NCI-H146 treated with DMSO at 0.1 percent for 48 hours (cell line): Measurements from ENCODE around the gene MTFR2.
"Not testable (repeated sequence)": the region's sequence is repeated elsewhere in the genome, so short reads cannot be mapped to it uniquely, and the experiment has no call there.

Source experiments
- DNase-seq: peaks from one replicate; lab custom pipeline; 2025; ENCODE audit not compliant: unreplicated experiment; lab: John Stamatoyannopoulos, UW

Gene MTFR2

DNA sequence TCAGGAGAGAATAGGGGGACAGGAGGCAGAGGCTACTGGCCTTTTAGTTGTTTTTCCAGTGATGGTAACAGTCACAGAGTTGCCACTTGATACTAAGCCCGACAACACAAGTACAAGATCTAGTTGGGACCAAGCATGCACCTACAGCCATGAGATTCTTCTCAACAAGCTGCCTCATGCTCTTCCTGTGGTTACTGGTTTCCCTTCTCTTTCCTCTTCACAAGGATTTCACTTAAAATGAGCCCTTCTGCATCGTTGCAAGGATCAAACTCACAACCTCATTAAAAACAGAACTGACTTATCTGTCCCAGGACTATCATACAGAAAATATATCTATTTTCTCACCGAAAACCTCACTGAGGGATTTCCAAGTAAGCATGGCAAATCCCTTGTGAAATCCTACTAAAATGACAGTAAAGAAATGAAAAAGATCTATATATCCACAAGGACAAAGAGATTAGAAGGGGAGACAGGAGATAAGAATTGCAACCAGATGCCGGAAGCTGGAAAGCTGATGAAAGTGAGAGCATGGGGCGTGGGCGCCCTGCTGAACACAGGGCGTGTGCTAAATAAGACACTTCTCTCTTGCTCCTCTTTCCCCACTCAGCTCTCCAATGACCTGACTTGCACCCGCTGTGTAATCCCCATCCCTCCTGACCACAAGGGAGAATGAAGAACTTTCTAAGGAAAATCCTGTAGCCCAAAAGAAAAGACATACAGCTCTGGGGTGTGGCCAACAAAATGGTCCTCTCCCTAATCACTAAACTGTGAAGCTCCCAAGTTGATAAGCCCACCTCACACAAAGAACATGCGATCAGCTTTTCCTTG, 13.4 kb downstream of the MTFR2 start:
- DNase-seq = no peak

DNA sequence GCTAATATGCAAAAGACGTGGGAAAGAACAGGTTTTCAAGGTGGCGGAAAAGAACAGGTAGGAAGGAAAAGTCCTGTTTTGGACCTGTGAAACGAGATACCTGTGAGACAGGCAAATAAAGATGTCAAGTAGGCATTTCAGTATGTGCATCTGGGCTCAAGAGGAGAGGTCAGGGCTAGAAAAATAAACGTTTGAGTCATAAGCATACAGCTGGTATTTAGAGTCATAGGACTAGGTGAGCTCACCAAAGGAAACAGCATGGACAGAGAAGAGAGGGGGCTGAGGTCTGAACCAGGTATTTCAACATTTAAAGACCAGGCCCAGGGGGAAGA, 14.9 kb downstream of the MTFR2 start:
- DNase-seq = no peak

DNA sequence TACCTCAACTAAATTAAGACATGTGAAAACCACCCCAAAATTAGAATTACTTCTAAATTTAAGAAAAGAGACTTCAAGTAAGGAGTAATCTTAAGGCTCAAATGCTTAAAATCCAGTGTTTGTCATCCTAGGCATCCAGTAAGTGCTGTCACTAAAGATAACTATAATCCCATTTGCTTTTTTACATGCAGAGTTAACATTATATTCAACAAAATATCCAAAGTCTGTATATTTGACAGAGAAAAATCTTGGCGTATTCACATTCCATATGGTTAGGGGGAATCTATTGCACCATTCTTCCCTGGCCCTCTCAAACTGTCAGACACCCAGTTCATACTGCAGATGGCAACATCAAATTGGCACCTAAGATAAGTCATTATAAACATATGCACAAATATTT, 17.4 kb downstream of the MTFR2 start:
- DNase-seq = no peak

DNA sequence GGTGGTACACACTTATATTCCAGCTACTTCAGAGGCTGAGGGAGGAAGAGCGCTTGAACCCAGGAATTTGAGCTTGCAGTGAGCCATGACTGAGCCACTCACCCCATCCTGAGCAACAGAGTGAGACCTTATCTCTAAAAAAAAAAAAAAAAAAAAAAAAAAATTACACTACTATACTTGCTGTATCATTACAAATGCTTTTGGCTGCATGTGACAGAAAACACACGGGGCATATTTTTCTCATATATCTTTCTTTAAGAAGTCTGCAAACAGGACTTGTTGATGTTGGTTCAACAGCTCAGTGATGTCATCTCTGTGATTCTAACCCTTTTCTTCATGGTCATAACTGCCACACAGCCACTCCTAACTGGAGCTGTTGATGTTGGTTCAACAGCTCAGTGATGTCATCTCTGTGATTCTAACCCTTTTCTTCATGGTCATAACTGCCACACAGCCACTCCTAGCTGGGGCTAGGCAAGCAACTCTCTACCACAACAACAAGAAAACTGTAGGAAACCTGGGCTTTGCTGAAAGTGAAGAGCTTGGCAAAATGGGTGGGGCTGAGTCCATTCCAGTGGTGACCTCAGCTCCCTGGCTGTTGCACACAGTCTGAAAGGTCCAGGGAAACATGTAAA, 19.8 kb downstream of the MTFR2 start:
- DNase-seq = no peak

DNA sequence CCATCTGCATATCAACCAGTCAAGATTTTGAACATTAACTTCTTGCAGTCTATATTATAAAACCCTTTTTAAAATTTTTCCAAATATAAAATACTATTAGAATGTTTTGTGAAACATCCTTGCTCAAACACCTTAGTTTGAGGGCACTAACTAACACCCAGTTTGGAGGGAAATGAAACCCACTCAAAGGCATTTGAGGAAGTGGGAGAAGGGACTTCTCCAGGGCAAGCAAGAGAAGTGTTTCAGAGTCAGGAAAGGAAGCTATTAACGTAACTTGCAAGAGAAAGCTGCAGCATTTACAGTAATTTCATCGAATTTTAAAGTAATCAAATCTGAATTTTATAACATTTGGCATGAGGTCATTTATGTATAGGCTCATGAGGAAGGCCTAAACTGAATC, 21.3 kb downstream of the MTFR2 start:
- DNase-seq = no peak

DNA sequence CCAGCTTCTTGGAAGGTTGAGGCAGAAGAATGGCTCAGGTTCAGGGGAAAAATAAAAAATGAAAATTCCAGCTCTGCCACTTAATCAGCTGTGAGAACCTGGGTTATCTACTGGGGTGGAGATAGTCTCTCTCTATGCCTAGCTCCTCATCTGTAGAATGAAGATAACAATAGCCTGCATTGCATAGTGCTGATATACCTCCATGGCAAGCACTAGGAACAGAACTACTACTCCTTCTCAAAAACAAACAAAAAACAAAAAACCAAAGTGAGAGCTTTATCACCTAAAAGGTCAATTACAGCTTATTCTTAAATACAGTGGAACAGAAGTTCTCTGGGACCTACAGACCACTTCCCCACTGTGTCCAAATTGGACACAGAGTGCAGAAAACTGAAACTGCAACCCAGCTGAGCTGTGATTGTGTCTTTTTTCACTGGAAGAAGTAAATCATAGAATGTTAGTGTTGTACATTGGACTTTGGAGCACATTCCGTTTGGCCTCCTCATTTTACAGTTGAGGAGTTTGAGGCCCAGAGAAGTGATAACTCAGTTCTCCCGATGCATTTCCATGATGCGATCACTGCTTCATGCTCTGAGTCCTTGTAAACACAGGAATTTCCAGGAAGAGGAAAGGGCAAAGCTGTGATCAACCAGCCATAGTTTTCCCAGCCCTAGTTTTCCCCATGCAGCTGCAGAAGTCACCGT, 23.3 kb downstream of the MTFR2 start:
- DNase-seq = no peak

DNA sequence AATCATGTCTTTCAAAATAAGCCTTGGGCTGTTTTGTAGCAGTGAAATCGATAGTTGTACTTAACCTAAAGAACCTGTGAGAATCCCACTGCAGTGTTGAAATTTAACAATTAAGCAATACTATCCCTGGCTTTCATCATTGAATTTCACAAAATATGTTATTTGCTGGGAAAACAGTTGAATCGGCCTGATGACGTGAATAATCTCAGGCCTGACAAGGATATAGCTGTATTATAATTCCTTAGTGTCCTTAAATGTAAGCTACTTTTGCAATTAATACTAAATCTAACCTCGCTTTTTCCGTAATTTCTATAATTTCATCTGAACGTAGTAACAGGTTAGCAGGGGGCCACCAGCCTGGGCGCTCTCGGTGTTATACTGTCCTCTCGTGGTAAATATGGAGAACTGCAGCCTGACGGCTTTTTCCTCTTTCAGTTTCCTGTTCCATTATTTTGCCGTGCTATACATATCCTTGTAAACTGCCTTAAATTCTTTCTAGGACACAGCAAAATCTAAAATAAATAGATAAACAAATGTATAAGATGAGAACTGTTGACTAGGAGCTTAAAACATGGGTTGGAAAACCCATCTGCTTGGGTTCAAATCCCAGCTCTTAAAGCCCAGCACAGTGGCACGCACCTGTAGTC, 24.0 kb downstream of the MTFR2 start:
- DNase-seq = peak; percentile 61

DNA sequence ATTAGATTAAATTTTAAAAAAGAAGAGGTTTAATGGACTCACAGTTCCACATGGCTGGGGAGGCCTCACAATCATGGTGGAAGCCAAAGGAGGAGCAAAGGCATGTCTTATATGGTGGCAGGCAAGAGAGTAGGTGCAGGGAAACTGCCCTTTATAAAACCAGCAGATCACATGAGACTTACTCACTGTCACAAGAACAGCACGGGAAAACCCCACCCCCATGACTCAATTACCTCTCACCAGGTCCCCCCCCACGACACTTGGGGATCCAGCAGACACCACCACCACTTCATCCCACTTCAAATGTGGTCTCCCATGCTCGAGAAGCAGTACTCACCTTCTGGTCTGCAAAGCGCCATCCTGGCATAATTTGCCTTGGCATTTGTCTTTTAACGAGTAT, 24.6 kb downstream of the MTFR2 start:
- no peak for DNase-seq

DNA sequence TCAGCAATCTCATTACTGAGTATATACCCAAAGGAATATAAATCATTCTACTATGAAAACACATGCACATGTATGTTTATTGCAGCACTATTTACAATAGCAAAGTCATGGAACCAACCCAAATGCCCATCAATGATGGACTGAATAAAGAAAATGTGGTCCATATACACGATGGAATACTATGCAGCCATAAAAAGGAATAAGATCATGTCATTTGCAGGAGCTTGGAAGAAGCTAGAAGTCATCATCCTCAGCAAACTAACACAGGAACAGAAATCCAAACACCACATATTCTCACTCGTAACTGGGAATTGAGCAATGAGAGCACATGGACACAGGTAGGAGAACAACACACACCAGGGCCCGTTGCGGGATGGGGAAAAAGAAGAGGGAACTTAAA, 25.1 kb downstream of the MTFR2 start:
- not testable (repeated sequence) for DNase-seq

DNA sequence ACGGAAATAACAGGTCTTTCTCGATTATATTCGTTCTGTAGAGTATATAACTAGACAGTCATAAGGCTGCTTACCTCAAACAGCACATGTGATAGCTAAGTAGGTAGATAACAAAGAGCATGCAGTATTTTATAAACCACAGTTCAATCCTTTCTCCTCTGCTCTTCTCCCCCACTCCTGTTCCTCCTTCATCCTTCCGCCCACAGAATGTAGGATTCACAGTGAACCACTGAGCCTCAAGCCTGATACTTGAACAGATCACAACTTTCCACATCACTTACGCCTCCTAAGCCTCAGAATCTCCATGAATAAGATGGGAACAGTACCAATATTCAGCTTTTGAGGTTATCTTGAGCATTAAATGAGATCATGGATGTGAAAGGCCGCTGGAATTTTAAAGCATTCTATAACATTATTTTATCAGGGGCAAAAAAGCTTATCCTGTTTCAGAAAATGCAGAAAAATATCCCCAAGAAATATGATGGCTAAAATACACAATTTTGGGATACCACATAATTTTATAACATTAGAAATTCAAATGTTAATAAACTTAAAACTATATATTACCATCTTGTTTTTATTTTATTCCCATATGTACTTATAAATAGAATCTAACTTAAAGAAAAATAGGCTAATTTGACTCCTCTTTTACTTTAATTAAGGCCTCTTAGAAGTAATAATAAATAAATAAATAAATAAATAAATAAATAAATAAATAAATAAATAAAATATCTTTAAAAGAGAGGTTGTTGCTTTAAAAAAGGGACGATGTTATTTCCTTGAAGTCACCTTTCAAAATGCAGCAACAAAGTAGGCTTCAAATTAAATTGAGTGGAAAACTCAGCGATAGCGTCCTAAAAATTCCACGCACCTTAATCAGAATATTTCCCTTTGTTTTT, 33.4 kb downstream of the MTFR2 start:
- DNase-seq = no peak

DNA sequence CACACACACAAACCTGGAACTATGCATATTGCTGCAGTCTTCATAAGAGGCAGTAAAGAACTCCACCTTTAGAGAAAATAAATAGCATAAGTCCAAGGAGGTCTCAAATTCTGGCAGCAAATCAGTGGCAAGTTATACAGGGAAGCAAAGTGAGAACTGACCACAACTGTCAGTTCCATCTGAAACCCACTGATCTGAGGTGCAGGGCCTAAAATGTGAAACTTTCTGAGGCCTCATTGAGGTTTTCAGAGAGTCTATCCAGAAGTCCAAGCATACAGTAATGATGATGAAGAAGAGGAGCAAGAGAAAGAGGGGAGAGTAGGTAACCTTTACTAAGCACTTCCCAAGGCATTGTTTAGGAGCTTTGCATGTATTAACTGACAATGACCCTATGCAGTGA, 36.3 kb downstream of the MTFR2 start:
- DNase-seq = no peak

DNA sequence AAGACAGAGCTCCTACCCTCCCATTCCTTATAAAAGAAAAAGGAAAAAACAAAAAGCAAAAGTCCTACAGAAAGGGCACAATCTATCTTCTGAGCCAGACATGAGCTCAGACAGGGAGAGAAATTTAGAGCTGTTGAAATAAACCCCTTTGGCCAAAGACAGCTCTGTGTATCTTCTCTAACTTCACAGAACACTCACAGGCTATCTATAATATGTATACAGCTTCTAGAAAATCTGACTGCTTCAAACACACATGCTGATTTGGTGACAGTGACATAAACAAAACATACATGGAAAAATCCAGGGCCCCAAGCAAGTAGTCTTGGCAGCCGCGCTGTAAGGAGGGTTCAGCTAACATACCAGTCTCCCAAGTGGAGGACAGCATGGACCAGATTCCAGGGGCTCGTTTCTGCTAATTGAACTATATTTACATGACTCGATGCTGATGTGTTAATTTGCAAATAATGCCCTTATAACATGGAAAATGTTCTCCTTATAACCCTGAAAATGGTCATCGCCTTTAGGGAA, 37.0 kb downstream of the MTFR2 start:
- DNase-seq = no peak

DNA sequence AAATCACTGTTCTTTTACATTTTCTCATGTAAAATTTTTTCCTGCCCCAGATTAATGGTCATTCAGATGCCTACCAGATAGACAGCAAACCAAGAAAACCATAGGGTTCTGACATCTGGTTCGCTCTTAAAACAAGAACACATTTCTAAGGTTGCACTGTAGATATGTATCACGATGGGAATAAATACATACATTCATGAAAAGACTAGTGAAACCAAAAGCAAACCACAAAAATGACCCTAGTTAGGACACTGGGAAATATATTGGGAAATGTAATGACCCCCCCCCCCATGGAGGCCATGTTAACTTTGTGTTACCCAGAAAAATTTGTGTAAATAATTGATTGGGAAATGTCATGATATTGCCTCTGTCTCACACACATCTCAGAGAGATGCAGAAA, 37.5 kb downstream of the MTFR2 start:
- DNase-seq = no peak

DNA sequence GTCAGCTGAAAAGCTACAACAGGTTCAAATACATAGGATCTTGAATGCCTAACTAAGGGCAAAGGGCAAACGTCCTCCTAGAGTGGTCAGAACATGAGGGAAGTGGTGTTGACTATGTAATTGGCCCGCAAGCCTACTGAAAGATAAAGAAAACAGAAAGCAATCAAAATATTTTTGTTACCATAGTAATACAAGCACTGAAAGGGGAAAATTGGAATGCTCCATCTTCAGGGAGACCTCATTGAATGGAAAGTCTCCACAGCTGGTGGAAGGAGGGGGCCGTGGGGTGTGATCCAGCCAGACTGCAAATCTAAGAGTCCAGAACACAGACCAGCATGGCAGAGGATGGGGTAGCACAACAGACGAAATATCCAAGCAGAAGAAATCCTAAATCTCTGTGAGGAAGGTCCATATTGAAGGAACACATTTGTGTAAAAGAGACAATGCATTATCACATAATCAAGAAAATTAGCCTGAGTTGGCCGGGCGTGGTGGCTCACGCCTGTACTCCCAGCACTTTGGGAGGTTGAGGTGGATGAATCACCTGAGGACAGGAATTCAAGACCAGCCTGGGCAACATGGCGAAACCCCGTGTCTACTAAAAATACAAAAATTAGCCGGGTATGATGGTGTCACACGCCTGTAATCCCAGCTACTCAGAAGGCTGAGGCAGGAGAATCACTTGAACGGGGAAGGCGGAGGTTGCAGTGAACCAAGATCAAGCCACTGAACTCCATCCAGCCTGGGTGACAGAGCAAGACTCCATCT, 39.5 kb downstream of the MTFR2 start:
- DNase-seq = no peak

DNA sequence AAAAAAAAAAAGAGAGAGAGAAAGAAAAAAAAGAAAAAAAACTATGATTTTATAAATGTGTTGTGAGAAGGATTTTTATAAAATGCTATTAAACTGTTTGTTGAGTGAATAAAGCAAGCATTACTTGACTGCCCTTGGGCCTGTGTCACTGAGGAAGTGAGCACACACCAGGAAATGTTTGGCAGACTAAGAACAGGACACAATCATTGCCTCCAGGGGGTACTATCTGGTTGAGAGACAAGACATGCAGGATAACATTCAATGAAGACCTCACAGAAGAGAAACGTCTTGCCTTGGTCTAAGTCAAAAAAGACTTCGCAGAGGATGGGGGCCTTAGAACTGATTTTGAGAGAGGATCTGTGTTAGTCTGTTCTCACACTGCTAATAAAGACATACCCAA, 40.6 kb downstream of the MTFR2 start:
- no peak for DNase-seq

DNA sequence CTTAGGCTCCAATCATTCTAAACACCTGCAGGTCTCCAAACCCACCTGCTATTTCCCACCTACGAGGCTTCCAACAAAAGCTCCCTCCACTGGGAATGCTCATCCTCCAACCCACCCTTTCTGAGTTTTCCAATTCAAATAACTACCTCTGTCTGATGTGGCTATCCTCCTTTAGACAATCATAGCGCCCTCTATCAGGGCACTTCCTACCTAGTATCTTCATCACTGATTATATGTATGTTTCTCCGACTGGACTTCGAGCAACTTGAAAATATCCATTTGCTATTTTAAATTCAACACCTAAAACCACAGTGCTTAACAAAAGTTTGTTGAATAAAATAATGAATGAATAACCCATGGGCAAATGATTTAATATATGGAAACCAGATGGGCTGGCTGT, 41.3 kb downstream of the MTFR2 start:
- no peak for DNase-seq

DNA sequence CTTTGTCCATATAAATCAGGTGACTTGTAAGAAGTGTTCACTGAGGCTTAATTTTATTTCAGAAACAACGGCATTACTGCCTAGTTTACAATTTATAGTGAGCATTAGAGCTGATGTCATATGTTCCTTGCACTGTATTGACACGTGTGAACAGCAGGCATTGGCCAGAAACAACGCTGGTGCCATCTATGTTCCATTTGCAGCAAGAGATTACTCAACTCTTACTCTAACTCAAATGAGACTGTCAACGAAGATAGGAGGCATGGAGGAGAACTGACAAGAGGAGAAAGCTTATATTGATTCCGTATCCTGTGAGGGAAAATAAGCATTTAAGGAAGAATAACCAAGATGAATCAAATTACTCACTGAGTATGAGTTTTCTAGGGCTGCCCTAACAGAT, 48.4 kb downstream of the MTFR2 start:
- DNase-seq = no peak

DNA sequence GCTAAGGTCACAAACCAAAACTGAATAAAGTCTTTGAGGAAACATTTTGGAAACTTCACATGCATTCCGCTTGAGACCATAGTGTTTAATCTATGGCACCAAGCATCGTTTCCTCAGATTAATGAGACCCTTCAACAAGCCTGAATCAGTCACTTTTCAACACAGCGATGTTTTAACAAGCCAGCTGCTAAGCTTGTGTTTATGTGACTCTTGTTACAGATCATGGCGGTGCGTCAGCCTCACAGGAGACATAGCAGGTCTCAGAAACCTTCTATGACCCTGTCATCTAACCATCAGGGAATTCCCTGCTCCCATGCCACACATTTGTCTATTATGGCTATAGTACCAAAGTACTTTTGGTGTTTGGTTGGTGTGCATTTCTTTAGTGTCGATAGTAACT, 57.2 kb downstream of the MTFR2 start:
- DNase-seq = no peak

DNA sequence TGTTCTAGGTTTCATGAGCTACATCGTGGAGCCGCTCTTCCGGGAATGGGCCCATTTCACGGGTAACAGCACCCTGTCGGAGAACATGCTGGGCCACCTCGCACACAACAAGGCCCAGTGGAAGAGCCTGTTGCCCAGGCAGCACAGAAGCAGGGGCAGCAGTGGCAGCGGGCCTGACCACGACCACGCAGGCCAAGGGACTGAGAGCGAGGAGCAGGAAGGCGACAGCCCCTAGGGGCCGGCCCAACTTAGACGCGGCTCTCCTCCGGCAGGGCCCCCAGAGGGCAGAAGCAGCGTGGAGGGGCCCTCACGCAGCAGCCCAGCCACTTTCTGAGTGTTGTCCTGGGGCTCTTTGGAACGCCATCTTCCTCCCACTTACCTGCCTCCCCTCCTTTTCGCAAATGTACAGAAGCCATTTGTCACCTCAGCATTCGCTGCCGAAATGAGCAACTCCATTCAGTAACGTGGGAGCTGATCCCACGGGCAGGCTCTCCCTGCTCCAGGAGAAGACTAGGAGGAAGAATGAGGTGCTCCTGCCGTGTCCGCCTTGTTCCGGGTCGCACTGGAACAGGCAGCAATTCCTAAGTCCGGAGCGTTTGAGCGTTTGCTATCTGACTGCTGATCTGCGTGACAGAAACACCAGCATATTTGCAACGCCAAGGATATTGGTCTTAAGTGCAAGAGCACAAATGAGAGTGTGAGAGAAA, 58.4 kb downstream of the MTFR2 start:
- DNase-seq = no peak
